ENCODE data around the gene TMPRSS15. TPM values are rescaled to one million over a fixed set of nuclear protein-coding genes. Genes with fewer than 3 reads are reported as not detected.

TMPRSS15 gene
- total RNA-seq, 4 donors from 2014 or later: not detected

- WGBS, 2 donors: 3% methylated on average over 31 to 40 of the region's 72 CpGs
- H3K4me3 ChIP-seq (replicated peaks in 1 of 3): peak within 1 kb of the TSS in 1 of 3 donors; percentile 21
- H3K36me3 ChIP-seq: no peaks in the 10 kb centered on the region
- intact Hi-C loops (cut with DNase I): no loop called here
- H3K27me3 ChIP-seq: no peaks in the 10 kb centered on the region
- TF ChIP-seq POLR2A (IDR thresholded peaks at IDR 0.05) (no peak), CTCF (IDR thresholded peaks at IDR 0.05) (no peak)
- H3K4me1 ChIP-seq: peaks cover 0 to 6% of the 10 kb centered on the region in 2 donors
- H3K9me3 ChIP-seq: no peaks in the 10 kb centered on the region
- DNase-seq: no peak
- H3K27ac ChIP-seq: no peak within 1 kb of the TSS
Observed at GRCh38 chr21:18244671-18245463, 158.7 kb downstream of the TMPRSS15 start, which contains the start of gene CHODL. Gene CHODL (plus strand): TSS chr21:18244833. CDS start chr21:18245224, 391 bp downstream.

GRCh38 chr21:18235545-18235944, 168.0 kb downstream of the TMPRSS15 start:
- Histone ChIP-seq H3K4me3 (replicated peaks in 1 of 3) (no peak overlapping the region), H3K9me3 (no peaks in the 10 kb centered on the region), H3K27ac (no peak overlapping the region), H3K36me3 (no peaks in the 10 kb centered on the region), H3K27me3 (no peaks in the 10 kb centered on the region), H3K4me1 (no peaks in the 10 kb centered on the region)
- DNase-seq: no peak
- WGBS, 2 donors: 76 to 88% methylated on average over 1 of the region's 1 CpG
- intact Hi-C loops (cut with DNase I): no loop called here
- TF ChIP-seq CTCF (IDR thresholded peaks at IDR 0.05) (no peak), POLR2A (IDR thresholded peaks at IDR 0.05) (no peak)

GRCh38 chr21:18228060-18228739, 175.4 kb downstream of the TMPRSS15 start:
- no peaks in the 10 kb centered on the region for H3K4me1 ChIP-seq
- no peaks in the 10 kb centered on the region for H3K9me3 ChIP-seq
- TF ChIP-seq CTCF (IDR thresholded peaks at IDR 0.05) (no peak), POLR2A (IDR thresholded peaks at IDR 0.05) (no peak)
- WGBS, 2 donors: 78 to 83% methylated on average over 5 of the region's 5 CpGs
- H3K27me3 ChIP-seq: no peaks in the 10 kb centered on the region
- no peak for DNase-seq
- H3K27ac ChIP-seq: no peak overlapping the region
- intact Hi-C loops (cut with DNase I): no loop called here
- no peaks in the 10 kb centered on the region for H3K36me3 ChIP-seq
- H3K4me3 ChIP-seq (replicated peaks in 1 of 3): no peak overlapping the region

GRCh38 chr21:18222346-18222745, 181.2 kb downstream of the TMPRSS15 start:
- TF ChIP-seq POLR2A (IDR thresholded peaks at IDR 0.05) (no peak), CTCF (IDR thresholded peaks at IDR 0.05) (no peak)
- no peaks in the 10 kb centered on the region for H3K4me1 ChIP-seq
- no peaks in the 10 kb centered on the region for H3K36me3 ChIP-seq
- no peak for DNase-seq
- no peaks in the 10 kb centered on the region for H3K27me3 ChIP-seq
- intact Hi-C loops (cut with DNase I): no loop called here
- WGBS, 2 donors: 69 to 70% methylated on average over 1 of the region's 1 CpG
- no peak overlapping the region for H3K27ac ChIP-seq
- no peaks in the 10 kb centered on the region for H3K9me3 ChIP-seq
- H3K4me3 ChIP-seq (replicated peaks in 1 of 3): no peak overlapping the region

GRCh38 chr21:18220498-18220897, 183.1 kb downstream of the TMPRSS15 start:
- Histone ChIP-seq H3K36me3 (no peaks in the 10 kb centered on the region), H3K9me3 (no peaks in the 10 kb centered on the region), H3K4me3 (replicated peaks in 1 of 3) (no peak overlapping the region), H3K27me3 (no peaks in the 10 kb centered on the region), H3K4me1 (no peaks in the 10 kb centered on the region), H3K27ac (no peak overlapping the region)
- no peak for DNase-seq
- TF ChIP-seq CTCF (IDR thresholded peaks at IDR 0.05) (no peak), POLR2A (IDR thresholded peaks at IDR 0.05) (no peak)
- intact Hi-C loops (cut with DNase I): no loop called here

Data from thyroid gland (tissue), 4 donors.